ENCODE measurements around the gene DGKE. TPM values are rescaled to one million over a fixed set of nuclear protein-coding genes. Genes with fewer than 3 reads are reported as not detected.

Gene DGKE
- total RNA-seq, 1 donor from 2014 or later, result 2.8 TPM

DNA sequence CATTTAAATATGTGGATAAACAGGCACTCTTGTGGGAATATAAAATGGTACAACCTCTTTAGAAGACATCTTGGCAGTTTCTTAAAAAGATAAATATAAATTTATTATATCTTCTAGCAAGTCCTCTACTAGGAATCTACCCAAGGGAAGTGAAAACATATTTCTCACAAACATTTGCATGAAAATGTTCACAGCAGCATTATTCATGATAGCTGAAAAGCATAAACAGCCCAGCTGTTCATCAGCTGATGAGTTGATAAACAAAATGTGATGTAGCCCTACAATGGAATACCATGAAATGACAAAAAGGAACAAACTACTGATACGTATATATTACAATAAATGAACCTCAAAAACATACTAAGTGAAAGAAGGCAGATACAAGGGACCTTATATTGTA, 12.0 kb downstream of the DGKE start:
- Mint-ChIP-seq H3K4me3 (ENCODE audit: unreplicated experiment) (no peak overlapping the region), H3K4me1 (ENCODE audit: low read depth, unreplicated experiment) (no peaks in the 10 kb centered on the region), H3K27ac (ENCODE audit: unreplicated experiment) (no peak overlapping the region), H3K36me3 (ENCODE audit: unreplicated experiment) (no peaks in the 10 kb centered on the region), H3K27me3 (ENCODE audit: unreplicated experiment) (peaks cover 2% of the 10 kb centered on the region), H3K9me3 (ENCODE audit: unreplicated experiment) (peaks cover 1% of the 10 kb centered on the region)
- TF ChIP-seq, protein P1, sequence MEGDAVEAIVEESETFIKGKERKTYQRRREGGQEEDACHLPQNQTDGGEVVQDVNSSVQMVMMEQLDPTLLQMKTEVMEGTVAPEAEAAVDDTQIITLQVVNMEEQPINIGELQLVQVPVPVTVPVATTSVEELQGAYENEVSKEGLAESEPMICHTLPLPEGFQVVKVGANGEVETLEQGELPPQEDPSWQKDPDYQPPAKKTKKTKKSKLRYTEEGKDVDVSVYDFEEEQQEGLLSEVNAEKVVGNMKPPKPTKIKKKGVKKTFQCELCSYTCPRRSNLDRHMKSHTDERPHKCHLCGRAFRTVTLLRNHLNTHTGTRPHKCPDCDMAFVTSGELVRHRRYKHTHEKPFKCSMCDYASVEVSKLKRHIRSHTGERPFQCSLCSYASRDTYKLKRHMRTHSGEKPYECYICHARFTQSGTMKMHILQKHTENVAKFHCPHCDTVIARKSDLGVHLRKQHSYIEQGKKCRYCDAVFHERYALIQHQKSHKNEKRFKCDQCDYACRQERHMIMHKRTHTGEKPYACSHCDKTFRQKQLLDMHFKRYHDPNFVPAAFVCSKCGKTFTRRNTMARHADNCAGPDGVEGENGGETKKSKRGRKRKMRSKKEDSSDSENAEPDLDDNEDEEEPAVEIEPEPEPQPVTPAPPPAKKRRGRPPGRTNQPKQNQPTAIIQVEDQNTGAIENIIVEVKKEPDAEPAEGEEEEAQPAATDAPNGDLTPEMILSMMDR (IDR thresholded peaks at IDR 0.05; ENCODE audit: partially characterized antibody, unreplicated experiment), result no peak
- DNase-seq, result no peak

DNA sequence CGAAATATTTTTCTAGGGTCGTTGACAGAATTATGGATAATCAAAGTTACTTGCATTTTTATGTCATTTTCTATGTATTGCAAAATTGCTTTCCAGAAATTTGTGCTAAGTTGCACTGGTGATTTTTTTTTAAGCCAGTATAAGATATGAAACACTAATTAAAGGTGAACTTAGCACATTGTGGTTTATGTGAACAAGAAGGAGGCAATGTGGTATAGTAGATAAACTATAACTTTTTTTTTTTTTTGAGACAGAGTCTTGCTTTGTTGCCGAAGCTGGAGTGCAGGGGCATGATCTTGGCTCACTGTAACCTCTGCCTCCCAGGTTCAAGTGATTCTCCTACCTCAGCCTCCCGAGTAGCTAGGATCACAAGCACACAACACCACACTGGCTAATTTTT, 13.2 kb downstream of the DGKE start:
- Mint-ChIP-seq H3K27me3 (ENCODE audit: unreplicated experiment) (peaks cover 2% of the 10 kb centered on the region), H3K9me3 (ENCODE audit: unreplicated experiment) (peaks cover 1% of the 10 kb centered on the region), H3K4me1 (ENCODE audit: low read depth, unreplicated experiment) (no peaks in the 10 kb centered on the region), H3K27ac (ENCODE audit: unreplicated experiment) (no peak overlapping the region), H3K36me3 (ENCODE audit: unreplicated experiment) (no peaks in the 10 kb centered on the region), H3K4me3 (ENCODE audit: unreplicated experiment) (no peak overlapping the region)
- TF ChIP-seq, protein P1 (IDR thresholded peaks at IDR 0.05; ENCODE audit: partially characterized antibody, unreplicated experiment), result no peak
- no peak for DNase-seq

DNA sequence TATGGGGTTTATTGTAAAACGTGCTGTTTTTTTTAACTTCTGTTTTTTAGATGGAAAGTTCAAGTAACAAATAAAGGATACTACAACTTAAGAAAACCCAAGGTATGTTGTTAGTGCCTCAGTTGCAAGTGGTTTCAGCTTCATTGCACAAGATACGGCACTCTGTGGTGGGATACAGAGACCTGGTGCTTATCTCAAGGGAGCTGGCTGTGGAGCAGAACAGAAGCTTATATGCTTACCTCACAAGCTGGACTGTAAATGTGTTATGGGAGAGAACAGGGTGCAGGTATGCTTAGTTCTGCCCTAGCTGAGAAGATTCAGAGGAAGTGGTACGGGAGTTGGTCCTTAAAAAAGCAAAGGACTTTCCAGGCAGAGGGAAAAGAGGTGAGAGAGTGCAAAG, 15.2 kb downstream of the DGKE start:
- no peaks in the 10 kb centered on the region for H3K36me3 Mint-ChIP-seq (ENCODE audit: unreplicated experiment)
- H3K27me3 Mint-ChIP-seq (ENCODE audit: unreplicated experiment), result peaks cover 2% of the 10 kb centered on the region
- DNase-seq, result no peak
- H3K27ac Mint-ChIP-seq (ENCODE audit: unreplicated experiment), result no peak overlapping the region
- H3K4me3 Mint-ChIP-seq (ENCODE audit: unreplicated experiment), result no peak overlapping the region
- TF ChIP-seq, protein P1 (IDR thresholded peaks at IDR 0.05; ENCODE audit: partially characterized antibody, unreplicated experiment), result no peak
- peaks cover 1% of the 10 kb centered on the region for H3K9me3 Mint-ChIP-seq (ENCODE audit: unreplicated experiment)
- H3K4me1 Mint-ChIP-seq (ENCODE audit: low read depth, unreplicated experiment), result no peaks in the 10 kb centered on the region

DNA sequence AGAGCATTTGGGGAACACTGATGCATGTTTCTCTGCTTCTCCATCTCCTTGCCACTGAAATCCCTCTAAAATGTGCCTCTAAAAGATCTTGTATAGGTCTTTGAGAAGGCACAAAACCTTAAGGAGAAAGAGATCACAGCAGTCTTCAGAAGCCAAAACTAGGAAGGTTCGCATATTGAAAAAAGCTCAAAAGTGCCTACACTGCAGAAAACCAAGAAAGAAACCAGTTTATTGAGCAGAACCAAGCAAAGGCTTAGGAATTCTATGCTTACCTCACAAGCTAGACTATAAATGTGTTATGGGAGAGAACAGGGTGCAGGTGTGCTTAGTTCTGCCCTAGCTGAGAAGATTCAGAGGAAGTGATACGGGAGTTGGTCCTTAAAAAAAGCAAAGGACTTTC, 16.6 kb downstream of the DGKE start:
- DNase-seq, result no peak
- no peaks in the 10 kb centered on the region for H3K4me1 Mint-ChIP-seq (ENCODE audit: low read depth, unreplicated experiment)
- peaks cover 2% of the 10 kb centered on the region for H3K27me3 Mint-ChIP-seq (ENCODE audit: unreplicated experiment)
- TF ChIP-seq, protein P1 (IDR thresholded peaks at IDR 0.05; ENCODE audit: partially characterized antibody, unreplicated experiment), result no peak
- peaks cover 1% of the 10 kb centered on the region for H3K9me3 Mint-ChIP-seq (ENCODE audit: unreplicated experiment)
- no peaks in the 10 kb centered on the region for H3K36me3 Mint-ChIP-seq (ENCODE audit: unreplicated experiment)
- H3K27ac Mint-ChIP-seq (ENCODE audit: unreplicated experiment), result no peak overlapping the region
- no peak overlapping the region for H3K4me3 Mint-ChIP-seq (ENCODE audit: unreplicated experiment)

DNA sequence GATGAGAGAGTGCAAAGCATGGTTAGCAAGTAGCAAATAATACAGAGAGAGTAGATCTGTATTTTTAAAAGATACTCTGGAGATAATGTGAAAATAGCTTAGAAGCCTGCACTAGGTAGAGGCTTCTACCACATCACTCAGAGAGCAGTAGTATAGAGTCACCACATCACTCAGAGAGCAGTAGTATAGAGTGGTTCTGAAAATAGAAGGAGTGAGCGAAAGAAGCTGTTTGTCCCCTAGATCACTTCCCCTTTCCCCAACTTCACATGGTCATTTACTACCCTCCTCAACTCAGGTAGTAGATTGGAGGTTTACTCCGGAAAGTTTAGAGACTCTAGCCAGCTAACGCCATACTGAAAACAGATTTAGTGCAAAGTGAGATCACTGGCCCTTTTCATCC, 17.1 kb downstream of the DGKE start:
- no peak overlapping the region for H3K27ac Mint-ChIP-seq (ENCODE audit: unreplicated experiment)
- H3K36me3 Mint-ChIP-seq (ENCODE audit: unreplicated experiment), result no peaks in the 10 kb centered on the region
- H3K9me3 Mint-ChIP-seq (ENCODE audit: unreplicated experiment), result peaks cover 1% of the 10 kb centered on the region
- no peak for DNase-seq
- H3K27me3 Mint-ChIP-seq (ENCODE audit: unreplicated experiment), result peaks cover 2% of the 10 kb centered on the region
- no peaks in the 10 kb centered on the region for H3K4me1 Mint-ChIP-seq (ENCODE audit: low read depth, unreplicated experiment)
- TF ChIP-seq, protein P1 (IDR thresholded peaks at IDR 0.05; ENCODE audit: partially characterized antibody, unreplicated experiment), result no peak
- no peak overlapping the region for H3K4me3 Mint-ChIP-seq (ENCODE audit: unreplicated experiment)
